Caco-2 (cell line): ENCODE results near the gene FGF11. TPM values are rescaled to one million over a fixed set of nuclear protein-coding genes. Genes with fewer than 3 reads are reported as not detected.
"Not testable (repeated sequence)": the region's sequence is repeated elsewhere in the genome, so short reads cannot be mapped to it uniquely, and the experiment has no call there.

Experiments used
- BruUV-seq: library from RNA; stranded (reverse); fragments of 400-500 nt; replicated peaks from 2 replicates; lab custom pipeline; 2021; lab: Mats Ljungman, UMichigan
- CTCF ChIA-PET: fragments of 300-600 bp; sonication (Branson Sonifier 250); formaldehyde crosslinking; loops from one replicate; lab custom pipeline; 2022; ENCODE audit warnings: antibody characterized with exemption; lab: Charles Lee
- POLR2A ChIA-PET: fragments of 300-600 bp; sonication (Branson Sonifier 250); formaldehyde crosslinking; loops from one replicate; lab custom pipeline; 2022; ENCODE audit warnings: antibody characterized with exemption; lab: Charles Lee
- DNase-seq, 2 experiments: peaks; one replicate each; pipeline versions ENCODE4 v3.0.0 to v3.0.0-alpha.2; 2020 to 2022
- H3K27me3 ChIP-seq: replicated peaks from 2 replicates; pipeline ENCODE4 v1.6.0; 2011; ENCODE audit warnings: low read length; ENCODE audit not compliant: control insufficient read depth, insufficient read depth
- H3K36me3 ChIP-seq: 2 replicates; pipeline ENCODE4 v1.5.1; 2011; ENCODE audit warnings: low read length; ENCODE audit not compliant: control insufficient read depth, insufficient read depth
- H3K4me1 ChIP-seq: fragments of 250-450 bp; sonication (Bioruptor Pico); 2 replicates; pipeline ENCODE4 v1.5.1; 2020; ENCODE audit warnings: mild to moderate bottlenecking
- H3K4me3 ChIP-seq: 2 replicates; pipeline ENCODE4 v1.5.1; 2011; ENCODE audit warnings: low read depth, mild to moderate bottlenecking, control low read depth, low read length
- H3K9me3 ChIP-seq: fragments of 250-450 bp; sonication (Bioruptor Pico); 2 replicates; pipeline ENCODE4 v1.5.1; 2020; ENCODE audit warnings: mild to moderate bottlenecking, moderate library complexity
- H3K27ac Mint-ChIP-seq: one replicate; pipeline ENCODE4 v1.8.0; 2022; ENCODE audit warnings: mixed read lengths; ENCODE audit not compliant: unreplicated experiment
- H3K27me3 Mint-ChIP-seq: one replicate; pipeline ENCODE4 v1.8.0; 2022; ENCODE audit warnings: mixed read lengths; ENCODE audit not compliant: insufficient read depth, unreplicated experiment
- H3K36me3 Mint-ChIP-seq: one replicate; pipeline ENCODE4 v1.8.0; 2022; ENCODE audit warnings: mild to moderate bottlenecking, mixed read lengths; ENCODE audit not compliant: insufficient read depth, unreplicated experiment
- H3K4me1 Mint-ChIP-seq: one replicate; pipeline ENCODE4 v1.8.0; 2022; ENCODE audit warnings: low read depth, mixed read lengths; ENCODE audit not compliant: unreplicated experiment
- H3K4me3 Mint-ChIP-seq: one replicate; pipeline ENCODE4 v1.8.0; 2022; ENCODE audit warnings: mild to moderate bottlenecking, moderate library complexity, mixed read lengths; ENCODE audit not compliant: unreplicated experiment
- H3K9me3 Mint-ChIP-seq: one replicate; pipeline ENCODE4 v1.8.0; 2022; ENCODE audit warnings: mixed read lengths; ENCODE audit not compliant: unreplicated experiment
- CTCF ChIP-seq, 2 experiments: fragments of 200-600 bp in 1 of 2; IDR thresholded peaks; 1 replicate in 1 of 2; 2 replicates in 1 of 2; pipeline versions ENCODE4 v1.5.1 to v1.8.0; 2011 to 2022; ENCODE audit warnings: antibody characterized with exemption in 1 of 2, control low read depth in 1 of 2, inconsistent platforms in 1 of 2, low read depth in 1 of 2, low read length in 1 of 2, mild to moderate bottlenecking in 1 of 2, moderate library complexity in 1 of 2; ENCODE audit not compliant: insufficient read depth in 1 of 2, severe bottlenecking in 1 of 2, unreplicated experiment in 1 of 2
- intact Hi-C: fragments of 100-400 bp; cut with micrococcal nuclease; formaldehyde crosslinking; loops from one replicate; pipeline ENCODE4 v1.10.0; 2022; ENCODE audit not compliant: unreplicated experiment
- total RNA-seq: library from RNA; stranded (reverse); gene quantifications from 2 replicates; pipeline ENCODE4 v1.2.3, GENCODE V29; 2022

The FGF11 gene
- total RNA-seq, 1 experiment from 2014 or later, result 0.91 TPM

- BruUV-seq, H3K27me3 ChIP-seq, H3K9me3 Mint-ChIP-seq, CTCF ChIA-PET, H3K36me3 ChIP-seq, H3K27me3 Mint-ChIP-seq, H3K9me3 ChIP-seq, DNase-seq, POLR2A ChIA-PET: not testable (repeated sequence)
- Mint-ChIP-seq H3K4me1 (peaks cover 35% of the 10 kb centered on the region), H3K4me3 (peak overlapping the region; percentile 97), H3K27ac (peak overlapping the region; percentile 98), H3K36me3 (peaks cover 49% of the 10 kb centered on the region)
- Histone ChIP-seq H3K4me3 (peak overlapping the region; percentile 71), H3K4me1 (peaks cover 14% of the 10 kb centered on the region)
- intact Hi-C loops, result loop anchor here (1.0 to 5.0 kb wide), 3 partner anchors 45 to 175 kb away; partner anchors contain the start of gene EIF5A
Measured at GRCh38 chr17:7482742-7483088, 43.4 kb downstream of the FGF11 start.

- no peak for TF ChIP-seq CTCF (IDR thresholded peaks at IDR 0.05; ENCODE audit: insufficient read depth in 1 of 2, low read depth in 1 of 2, low read length in 1 of 2, severe bottlenecking in 1 of 2, unreplicated experiment in 1 of 2)
- peaks cover 46% of the 10 kb centered on the region for H3K36me3 Mint-ChIP-seq
- no peaks in the 10 kb centered on the region for H3K9me3 ChIP-seq
- TSS peak; percentile 71 for BruUV-seq
- CTCF ChIA-PET, result interaction anchor here (0.6 kb wide), 2 partner anchors 12 to 52 kb away, joined by 3 to 4 read pairs; no protein-coding TSS in a partner anchor
- DNase-seq, result peak; percentile 85 to 89
- peaks cover 31% of the 10 kb centered on the region for H3K4me1 Mint-ChIP-seq
- H3K4me1 ChIP-seq, result peaks cover 14% of the 10 kb centered on the region
- H3K4me3 ChIP-seq, result peak overlapping the region; percentile 71
- H3K27me3 Mint-ChIP-seq, result no peaks in the 10 kb centered on the region
- no peaks in the 10 kb centered on the region for H3K36me3 ChIP-seq
- H3K4me3 Mint-ChIP-seq, result peak overlapping the region; percentile 97
- intact Hi-C loops, result loop anchor here (1.0 to 5.0 kb wide), 3 partner anchors 46 to 176 kb away; partner anchors contain the start of gene EIF5A
- no peaks in the 10 kb centered on the region for H3K9me3 Mint-ChIP-seq
- POLR2A ChIA-PET, result interaction anchor here (0.6 to 1.1 kb wide), 8 partner anchors 12 to 247 kb away, joined by 3 to 8 read pairs (median 4); partner anchors contain the start of genes TMEM102 and TMEM256
- peak overlapping the region; percentile 98 for H3K27ac Mint-ChIP-seq
- H3K27me3 ChIP-seq, result no peaks in the 10 kb centered on the region
Measured at GRCh38 chr17:7483255-7484066, 44.1 kb downstream of the FGF11 start.

- peaks cover 53% of the 10 kb centered on the region for H3K36me3 Mint-ChIP-seq
- peaks cover 14% of the 10 kb centered on the region for H3K4me1 ChIP-seq
- H3K9me3 Mint-ChIP-seq, result no peaks in the 10 kb centered on the region
- H3K27me3 Mint-ChIP-seq, result no peaks in the 10 kb centered on the region
- intact Hi-C loops, result loop anchor here (5.0 kb wide), 2 partner anchors 88 to 177 kb away; partner anchors contain the start of gene EIF5A
- CTCF ChIA-PET, result interaction anchor here (0.6 kb wide), 2 partner anchors 13 to 52 kb away, joined by 3 to 4 read pairs; no protein-coding TSS in a partner anchor
- BruUV-seq, result no TSS peak
- H3K4me3 ChIP-seq, result peak within 1 kb of the TSS; percentile 71
- DNase-seq, result peak; percentile 93
- no peaks in the 10 kb centered on the region for H3K27me3 ChIP-seq
- H3K4me1 Mint-ChIP-seq, result peaks cover 37% of the 10 kb centered on the region
- POLR2A ChIA-PET, result interaction anchor here (0.6 to 1.1 kb wide), 10 partner anchors 11 to 468 kb away, joined by 3 to 8 read pairs (median 4); partner anchors contain the start of genes TMEM102 and TMEM256
- H3K4me3 Mint-ChIP-seq, result peak within 1 kb of the TSS; percentile 97
- no peaks in the 10 kb centered on the region for H3K36me3 ChIP-seq
- H3K27ac Mint-ChIP-seq, result peak within 1 kb of the TSS; percentile 98
- TF ChIP-seq CTCF (IDR thresholded peaks at IDR 0.05; ENCODE audit: insufficient read depth in 1 of 2, low read depth in 1 of 2, low read length in 1 of 2, severe bottlenecking in 1 of 2, unreplicated experiment in 1 of 2), result no peak
- no peaks in the 10 kb centered on the region for H3K9me3 ChIP-seq
Measured at GRCh38 chr17:7484067-7484918, 45.0 kb downstream of the FGF11 start, which contains the start of gene POLR2A. Gene POLR2A, plus strand, starts transcription at chr17:7484366.
